ENCODE data around the gene BABAM2. TPM values are rescaled to one million over a fixed set of nuclear protein-coding genes. Genes with fewer than 3 reads are reported as not detected.

BABAM2 gene
- total RNA-seq, 2 donors from 2014 or later: 32.2 to 33.5 TPM

- TF ChIP-seq CTCF (IDR thresholded peaks at IDR 0.05): no peak
- H3K4me3 ChIP-seq: no peak overlapping the region
These were observed 350.4 kb downstream of the BABAM2 start for GRCh38 chr2:28240937-28241336.

GRCh38 chr2:28247290-28247689 lies 356.8 kb downstream of the BABAM2 start:
- Histone ChIP-seq H3K4me3 (no peak overlapping the region), H3K4me1 (no peaks in the 10 kb centered on the region), H3K36me3 (no peaks in the 10 kb centered on the region), H3K9ac (ENCODE audit: low read depth in 2 of 2, low read length in 2 of 2) (no peak overlapping the region), H3K9me3 (no peaks in the 10 kb centered on the region), H3K27ac (no peak overlapping the region), H3K27me3 (no peaks in the 10 kb centered on the region)
- intact Hi-C loops (cut with DNase I): no loop called here
- DNase-seq: no peak
- no peak for TF ChIP-seq CTCF (IDR thresholded peaks at IDR 0.05)

More at GRCh38 chr2:28240937-28241336, 350.4 kb downstream of the BABAM2 start:
- no peak overlapping the region for H3K27ac ChIP-seq
- no peak overlapping the region for H3K9ac ChIP-seq (ENCODE audit: low read depth in 2 of 2, low read length in 2 of 2)
- no peaks in the 10 kb centered on the region for H3K9me3 ChIP-seq
- no peaks in the 10 kb centered on the region for H3K27me3 ChIP-seq
- no peaks in the 10 kb centered on the region for H3K36me3 ChIP-seq
- DNase-seq: no peak
- intact Hi-C loops (cut with DNase I): no loop called here
- H3K4me1 ChIP-seq: no peaks in the 10 kb centered on the region

GRCh38 chr2:28247734-28248133 lies 357.2 kb downstream of the BABAM2 start:
- DNase-seq: no peak
- Histone ChIP-seq H3K9ac (ENCODE audit: low read depth in 2 of 2, low read length in 2 of 2) (no peak overlapping the region), H3K36me3 (no peaks in the 10 kb centered on the region), H3K4me3 (no peak overlapping the region), H3K27ac (no peak overlapping the region), H3K4me1 (no peaks in the 10 kb centered on the region), H3K27me3 (no peaks in the 10 kb centered on the region), H3K9me3 (no peaks in the 10 kb centered on the region)
- intact Hi-C loops (cut with DNase I): no loop called here
- TF ChIP-seq CTCF (IDR thresholded peaks at IDR 0.05): no peak

- Histone ChIP-seq H3K9ac (ENCODE audit: low read depth in 2 of 2, low read length in 2 of 2) (no peak overlapping the region), H3K27ac (no peak overlapping the region), H3K4me1 (no peaks in the 10 kb centered on the region), H3K9me3 (no peaks in the 10 kb centered on the region), H3K27me3 (no peaks in the 10 kb centered on the region), H3K36me3 (no peaks in the 10 kb centered on the region), H3K4me3 (no peak overlapping the region)
- intact Hi-C loops (cut with DNase I): no loop called here
- no peak for DNase-seq
- no peak for TF ChIP-seq CTCF (IDR thresholded peaks at IDR 0.05)
These were observed 358.0 kb downstream of the BABAM2 start for GRCh38 chr2:28248511-28248910.

- no peak overlapping the region for H3K9ac ChIP-seq (ENCODE audit: low read depth in 2 of 2, low read length in 2 of 2)
- no peaks in the 10 kb centered on the region for H3K27me3 ChIP-seq
- TF ChIP-seq CTCF (IDR thresholded peaks at IDR 0.05): no peak
- intact Hi-C loops (cut with DNase I): no loop called here
- no peaks in the 10 kb centered on the region for H3K4me1 ChIP-seq
- H3K4me3 ChIP-seq: no peak overlapping the region
- no peak for DNase-seq
- no peak overlapping the region for H3K27ac ChIP-seq
- H3K36me3 ChIP-seq: no peaks in the 10 kb centered on the region
- H3K9me3 ChIP-seq: no peaks in the 10 kb centered on the region
These were observed 359.5 kb downstream of the BABAM2 start for GRCh38 chr2:28250006-28250405.

- Histone ChIP-seq H3K36me3 (no peaks in the 10 kb centered on the region), H3K9ac (ENCODE audit: low read depth in 2 of 2, low read length in 2 of 2) (no peak overlapping the region), H3K27me3 (no peaks in the 10 kb centered on the region), H3K4me3 (no peak overlapping the region), H3K27ac (no peak overlapping the region), H3K9me3 (no peaks in the 10 kb centered on the region), H3K4me1 (no peaks in the 10 kb centered on the region)
- DNase-seq: no peak
- intact Hi-C loops (cut with DNase I): no loop called here
- no peak for TF ChIP-seq CTCF (IDR thresholded peaks at IDR 0.05)
These were observed 360.8 kb downstream of the BABAM2 start for GRCh38 chr2:28251337-28251736.
